GM18861 (cell line): ENCODE data around the gene USP17L17.
"Not testable (repeated sequence)": the region's sequence is repeated elsewhere in the genome, so short reads cannot be mapped to it uniquely, and the experiment has no call there.

Experiments
- ATAC-seq: cut with Tn5 transposase; IDR thresholded peaks from one replicate; pipeline ENCODE4 v1.9.1; 2021; ENCODE audit not compliant: unreplicated experiment

Gene USP17L17

GRCh38 chr4:9243579-9243978, at the start of gene USP17L17:
Gene USP17L17, plus strand, starts transcription at chr4:9243879. Its CDS starts 0 bp downstream, at chr4:9243879.
- not testable (repeated sequence) for ATAC-seq

GRCh38 chr4:9210357-9210756, 33.3 kb upstream of the USP17L17 start, which contains the start of gene USP17L10:
Gene USP17L10, plus strand, starts transcription at chr4:9210657. Its CDS starts 0 bp downstream, at chr4:9210657.
- ATAC-seq, result not testable (repeated sequence)

GRCh38 chr4:9214701-9215100, 29.0 kb upstream of the USP17L17 start:
- ATAC-seq, result not testable (repeated sequence)

- ATAC-seq, result not testable (repeated sequence)
These were observed 28.6 kb upstream of the USP17L17 start, which contains the start of gene USP17L11 for GRCh38 chr4:9215105-9215504. Gene USP17L11, plus strand, starts transcription at chr4:9215405. Its CDS starts 0 bp downstream, at chr4:9215405.

- ATAC-seq, result not testable (repeated sequence)
These were observed 23.8 kb upstream of the USP17L17 start, which contains the start of gene USP17L12 for GRCh38 chr4:9219852-9220251. Gene USP17L12, plus strand, starts transcription at chr4:9220152. Its CDS starts 0 bp downstream, at chr4:9220152.

GRCh38 chr4:9224596-9224995, 19.1 kb upstream of the USP17L17 start, which contains the start of gene USP17L13:
Gene USP17L13, plus strand, starts transcription at chr4:9224896. Its CDS starts 0 bp downstream, at chr4:9224896.
- ATAC-seq, result not testable (repeated sequence)

- not testable (repeated sequence) for ATAC-seq
These were observed 13.4 kb upstream of the USP17L17 start for GRCh38 chr4:9230249-9230648.

- not testable (repeated sequence) for ATAC-seq
These were observed 9.6 kb upstream of the USP17L17 start, which contains the start of gene USP17L15 for GRCh38 chr4:9234085-9234484. Gene USP17L15, plus strand, starts transcription at chr4:9234385. Its CDS starts 0 bp downstream, at chr4:9234385.

GRCh38 chr4:9238461-9238860, 5.2 kb upstream of the USP17L17 start:
- ATAC-seq, result not testable (repeated sequence)

- ATAC-seq, result not testable (repeated sequence)
These were observed 4.4 kb downstream of the USP17L17 start, which contains the start of gene USP17L18 for GRCh38 chr4:9247953-9248680. Gene USP17L18, plus strand, starts transcription at chr4:9248630. Its CDS starts 0 bp downstream, at chr4:9248630.

GRCh38 chr4:9253078-9253477, 9.4 kb downstream of the USP17L17 start, which contains the start of gene USP17L19:
Gene USP17L19, plus strand, starts transcription at chr4:9253378. Its CDS starts 0 bp downstream, at chr4:9253378.
- ATAC-seq, result not testable (repeated sequence)

GRCh38 chr4:9257824-9258223, 14.1 kb downstream of the USP17L17 start, which contains the start of gene USP17L20:
Gene USP17L20, plus strand, starts transcription at chr4:9258124. Its CDS starts 0 bp downstream, at chr4:9258124.
- not testable (repeated sequence) for ATAC-seq

- ATAC-seq, result not testable (repeated sequence)
These were observed 18.9 kb downstream of the USP17L17 start, which contains the start of gene USP17L21 for GRCh38 chr4:9262572-9262971. Gene USP17L21, plus strand, starts transcription at chr4:9262872. Its CDS starts 0 bp downstream, at chr4:9262872.

GRCh38 chr4:9267319-9267718, 23.6 kb downstream of the USP17L17 start, which contains the start of gene USP17L22:
Gene USP17L22, plus strand, starts transcription at chr4:9267619. Its CDS starts 0 bp downstream, at chr4:9267619.
- ATAC-seq, result not testable (repeated sequence)

GRCh38 chr4:9271719-9272118, 28.0 kb downstream of the USP17L17 start:
- not testable (repeated sequence) for ATAC-seq
